HL-60 (cell line): ENCODE results near the gene ASCC1.
"Not testable (repeated sequence)": the region's sequence is repeated elsewhere in the genome, so short reads cannot be mapped to it uniquely, and the experiment has no call there.

ENCODE experiments used
- DNase-seq, 2 experiments: peaks; one replicate each; pipeline ENCODE4 v3.0.0-alpha.2; 2010 to 2020; ENCODE audit warnings: low read depth in 1 of 2, low spot score in 1 of 2
- H3K27ac ChIP-seq: fragments of 250-450 bp; sonication (Bioruptor Pico); replicated peaks from 2 replicates; pipeline ENCODE4 v1.5.1; 2020; ENCODE audit warnings: mild to moderate bottlenecking, moderate library complexity
- H3K27me3 ChIP-seq: fragments of 250-450 bp; sonication (Bioruptor Pico); 2 replicates; pipeline ENCODE4 v1.5.1; 2021; ENCODE audit warnings: mild to moderate bottlenecking, moderate library complexity; ENCODE audit not compliant: insufficient read depth, poor library complexity, severe bottlenecking
- H3K4me3 ChIP-seq: replicated peaks from 2 replicates; pipeline ENCODE4 v1.5.1; 2011; ENCODE audit warnings: mild to moderate bottlenecking, control low read depth, low read length; ENCODE audit not compliant: insufficient read depth
- GABPA ChIP-seq: IDR thresholded peaks from 2 replicates; pipeline ENCODE4 v1.6.1; 2012; ENCODE audit warnings: low read depth
- POLR2AphosphoS5 ChIP-seq: IDR thresholded peaks from 2 replicates; pipeline ENCODE4 v1.6.1; 2012; ENCODE audit warnings: low read depth
- SPI1 ChIP-seq: IDR thresholded peaks from 2 replicates; pipeline ENCODE4 v1.6.1; 2012; ENCODE audit warnings: low read depth, mild to moderate bottlenecking, borderline replicate concordance
- TF ChIP-seq, protein P1 (sequence below): IDR thresholded peaks from one replicate; pipeline ENCODE4 v1.5.1; 2011; ENCODE audit warnings: low read length, control low read depth, inconsistent platforms; ENCODE audit not compliant: insufficient read depth
- TF ChIP-seq, protein P2 (sequence below): IDR thresholded peaks from 2 replicates; pipeline ENCODE4 v1.6.1; 2012; ENCODE audit warnings: low read depth; ENCODE audit not compliant: insufficient replicate concordance

ASCC1 gene

GRCh38 chr10:72137583-72137982 lies 78.5 kb downstream of the ASCC1 start:
- DNase-seq = no peak
- Histone ChIP-seq H3K27ac (no peak overlapping the region), H3K27me3 (no peaks in the 10 kb centered on the region), H3K4me3 (no peak overlapping the region)
- TF ChIP-seq, protein P1, sequence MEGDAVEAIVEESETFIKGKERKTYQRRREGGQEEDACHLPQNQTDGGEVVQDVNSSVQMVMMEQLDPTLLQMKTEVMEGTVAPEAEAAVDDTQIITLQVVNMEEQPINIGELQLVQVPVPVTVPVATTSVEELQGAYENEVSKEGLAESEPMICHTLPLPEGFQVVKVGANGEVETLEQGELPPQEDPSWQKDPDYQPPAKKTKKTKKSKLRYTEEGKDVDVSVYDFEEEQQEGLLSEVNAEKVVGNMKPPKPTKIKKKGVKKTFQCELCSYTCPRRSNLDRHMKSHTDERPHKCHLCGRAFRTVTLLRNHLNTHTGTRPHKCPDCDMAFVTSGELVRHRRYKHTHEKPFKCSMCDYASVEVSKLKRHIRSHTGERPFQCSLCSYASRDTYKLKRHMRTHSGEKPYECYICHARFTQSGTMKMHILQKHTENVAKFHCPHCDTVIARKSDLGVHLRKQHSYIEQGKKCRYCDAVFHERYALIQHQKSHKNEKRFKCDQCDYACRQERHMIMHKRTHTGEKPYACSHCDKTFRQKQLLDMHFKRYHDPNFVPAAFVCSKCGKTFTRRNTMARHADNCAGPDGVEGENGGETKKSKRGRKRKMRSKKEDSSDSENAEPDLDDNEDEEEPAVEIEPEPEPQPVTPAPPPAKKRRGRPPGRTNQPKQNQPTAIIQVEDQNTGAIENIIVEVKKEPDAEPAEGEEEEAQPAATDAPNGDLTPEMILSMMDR = no peak
- no peak for TF ChIP-seq POLR2AphosphoS5
- no peak for TF ChIP-seq GABPA

- H3K27me3 ChIP-seq, H3K4me3 ChIP-seq, DNase-seq, H3K27ac ChIP-seq: not testable (repeated sequence)
Measured at GRCh38 chr10:72136225-72136624, 79.9 kb downstream of the ASCC1 start.

- peak in 1 of 2 experiments; percentile 18 for DNase-seq
- H3K4me3 ChIP-seq = no peak overlapping the region
- H3K27ac ChIP-seq = no peak overlapping the region
- TF ChIP-seq POLR2AphosphoS5 = no peak
- TF ChIP-seq, protein P1 = no peak
- no peak for TF ChIP-seq GABPA
- TF ChIP-seq SPI1 = no peak
- TF ChIP-seq, protein P2, sequence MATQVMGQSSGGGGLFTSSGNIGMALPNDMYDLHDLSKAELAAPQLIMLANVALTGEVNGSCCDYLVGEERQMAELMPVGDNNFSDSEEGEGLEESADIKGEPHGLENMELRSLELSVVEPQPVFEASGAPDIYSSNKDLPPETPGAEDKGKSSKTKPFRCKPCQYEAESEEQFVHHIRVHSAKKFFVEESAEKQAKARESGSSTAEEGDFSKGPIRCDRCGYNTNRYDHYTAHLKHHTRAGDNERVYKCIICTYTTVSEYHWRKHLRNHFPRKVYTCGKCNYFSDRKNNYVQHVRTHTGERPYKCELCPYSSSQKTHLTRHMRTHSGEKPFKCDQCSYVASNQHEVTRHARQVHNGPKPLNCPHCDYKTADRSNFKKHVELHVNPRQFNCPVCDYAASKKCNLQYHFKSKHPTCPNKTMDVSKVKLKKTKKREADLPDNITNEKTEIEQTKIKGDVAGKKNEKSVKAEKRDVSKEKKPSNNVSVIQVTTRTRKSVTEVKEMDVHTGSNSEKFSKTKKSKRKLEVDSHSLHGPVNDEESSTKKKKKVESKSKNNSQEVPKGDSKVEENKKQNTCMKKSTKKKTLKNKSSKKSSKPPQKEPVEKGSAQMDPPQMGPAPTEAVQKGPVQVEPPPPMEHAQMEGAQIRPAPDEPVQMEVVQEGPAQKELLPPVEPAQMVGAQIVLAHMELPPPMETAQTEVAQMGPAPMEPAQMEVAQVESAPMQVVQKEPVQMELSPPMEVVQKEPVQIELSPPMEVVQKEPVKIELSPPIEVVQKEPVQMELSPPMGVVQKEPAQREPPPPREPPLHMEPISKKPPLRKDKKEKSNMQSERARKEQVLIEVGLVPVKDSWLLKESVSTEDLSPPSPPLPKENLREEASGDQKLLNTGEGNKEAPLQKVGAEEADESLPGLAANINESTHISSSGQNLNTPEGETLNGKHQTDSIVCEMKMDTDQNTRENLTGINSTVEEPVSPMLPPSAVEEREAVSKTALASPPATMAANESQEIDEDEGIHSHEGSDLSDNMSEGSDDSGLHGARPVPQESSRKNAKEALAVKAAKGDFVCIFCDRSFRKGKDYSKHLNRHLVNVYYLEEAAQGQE = no peak
- no peaks in the 10 kb centered on the region for H3K27me3 ChIP-seq
Measured at GRCh38 chr10:72134785-72135767, 81.0 kb downstream of the ASCC1 start.

- no peak overlapping the region for H3K4me3 ChIP-seq
- H3K27me3 ChIP-seq = no peaks in the 10 kb centered on the region
- peak; percentile 4 to 23 for DNase-seq
- TF ChIP-seq SPI1 = peak; percentile 16; the same call in 1 of the 2 replicates
- no peak for TF ChIP-seq POLR2AphosphoS5
- H3K27ac ChIP-seq = no peak overlapping the region
Measured at GRCh38 chr10:72133517-72133916, 82.6 kb downstream of the ASCC1 start.

DNA sequence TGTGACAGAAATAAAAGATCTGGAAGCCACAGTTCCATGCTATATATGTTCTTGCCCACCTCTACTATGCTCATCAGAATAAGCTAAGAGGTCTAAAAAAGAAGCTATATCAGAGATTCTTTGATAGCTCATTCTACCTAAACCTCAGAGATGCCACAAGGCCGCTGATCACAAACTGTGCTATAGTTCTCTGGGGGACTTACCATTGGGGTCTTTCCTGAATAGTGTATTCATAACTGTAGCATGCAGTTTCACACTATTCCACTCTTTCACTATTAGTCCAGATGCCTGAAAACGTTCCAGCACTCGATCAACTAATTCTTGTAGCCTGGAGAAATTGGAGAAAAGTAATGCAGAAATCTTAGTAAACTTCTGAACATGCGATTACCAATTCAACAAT lies 83.2 kb downstream of the ASCC1 start:
- no peak for TF ChIP-seq GABPA
- TF ChIP-seq, protein P1 = no peak
- no peak for TF ChIP-seq POLR2AphosphoS5
- no peak for TF ChIP-seq SPI1
- TF ChIP-seq, protein P2 = no peak
- H3K27me3 ChIP-seq = no peaks in the 10 kb centered on the region
- no peak overlapping the region for H3K4me3 ChIP-seq
- no peak overlapping the region for H3K27ac ChIP-seq
- no peak for DNase-seq
